GM21360 (cell line): ENCODE measurements around the gene TGM4.

ENCODE experiments used
- ATAC-seq: cut with Tn5 transposase; IDR thresholded peaks from one replicate; pipeline ENCODE4 v1.9.1; 2021; ENCODE audit warnings: mild to moderate bottlenecking, moderate library complexity; ENCODE audit not compliant: unreplicated experiment

TGM4 gene

GRCh38 chr3:44950275-44950734 lies 75.9 kb downstream of the TGM4 start:
- no peak for ATAC-seq

GRCh38 chr3:44952689-44953088 lies 78.3 kb downstream of the TGM4 start:
- ATAC-seq: no peak

DNA sequence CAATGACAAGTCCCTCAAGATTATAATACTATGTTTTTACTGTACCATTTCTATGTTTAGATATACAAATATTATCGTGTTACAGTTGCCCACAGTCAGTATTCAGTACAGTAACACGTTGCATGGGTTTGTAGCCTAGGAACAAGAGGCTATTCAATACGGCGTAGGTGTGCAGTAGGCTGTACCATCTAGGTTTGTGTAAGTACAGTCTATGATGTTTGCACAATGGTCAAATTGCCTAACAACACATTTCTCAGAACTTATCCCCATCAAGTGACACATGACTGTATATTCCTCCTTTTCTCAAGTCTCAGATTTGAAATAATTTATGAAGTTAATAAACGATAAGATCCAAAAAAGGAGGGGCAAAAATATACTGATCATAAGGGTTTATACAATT lies 79.9 kb downstream of the TGM4 start:
- no peak for ATAC-seq

DNA sequence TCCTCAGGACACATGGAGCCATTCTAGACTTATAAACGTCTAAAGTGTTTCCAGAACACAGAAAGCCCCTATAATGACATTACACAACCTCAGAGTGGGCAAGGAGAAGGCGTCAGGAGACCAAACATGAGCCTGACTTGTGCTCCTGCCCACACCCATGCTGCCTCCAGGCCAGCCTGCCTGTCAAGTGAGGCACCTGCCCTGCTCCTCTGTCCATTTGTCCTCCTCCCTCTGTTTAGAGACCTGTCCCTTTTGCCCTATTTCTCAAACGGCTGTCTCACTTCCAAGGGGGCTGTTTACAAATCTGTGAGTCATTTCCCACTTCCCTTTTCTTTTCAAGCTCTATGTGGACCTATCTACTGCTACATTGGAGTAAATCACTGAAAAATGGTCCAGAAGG lies 80.6 kb downstream of the TGM4 start:
- no peak for ATAC-seq

GRCh38 chr3:44955917-44956316 lies 81.5 kb downstream of the TGM4 start:
- ATAC-seq: no peak

DNA sequence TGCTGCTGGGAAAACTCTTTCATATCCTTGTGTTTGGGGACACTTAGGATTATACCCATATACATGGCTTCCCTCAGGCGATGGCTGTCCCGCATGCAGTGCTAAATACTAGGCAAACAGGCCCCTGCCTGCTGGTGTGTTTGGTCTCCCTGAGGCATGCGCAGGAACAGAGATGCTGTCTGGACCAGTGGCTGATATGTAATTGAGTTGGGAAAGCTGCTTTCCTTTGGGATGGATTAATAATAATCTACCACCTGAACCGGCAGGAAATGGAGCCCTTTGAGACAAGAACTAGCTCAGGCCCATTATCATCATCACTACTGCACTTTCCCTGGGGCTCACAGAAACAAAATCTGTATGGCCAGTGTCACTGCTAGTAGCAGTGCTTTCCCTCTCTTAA lies 83.6 kb downstream of the TGM4 start:
- no peak for ATAC-seq

- no peak for ATAC-seq
Observed at GRCh38 chr3:44958386-44958785, 84.0 kb downstream of the TGM4 start.

GRCh38 chr3:44960387-44961026 lies 86.1 kb downstream of the TGM4 start:
- ATAC-seq: no peak

- ATAC-seq: no peak
Observed at GRCh38 chr3:44961888-44962287, 87.5 kb downstream of the TGM4 start.

- ATAC-seq: no peak
Observed at GRCh38 chr3:44962621-44963393, 88.4 kb downstream of the TGM4 start.

DNA sequence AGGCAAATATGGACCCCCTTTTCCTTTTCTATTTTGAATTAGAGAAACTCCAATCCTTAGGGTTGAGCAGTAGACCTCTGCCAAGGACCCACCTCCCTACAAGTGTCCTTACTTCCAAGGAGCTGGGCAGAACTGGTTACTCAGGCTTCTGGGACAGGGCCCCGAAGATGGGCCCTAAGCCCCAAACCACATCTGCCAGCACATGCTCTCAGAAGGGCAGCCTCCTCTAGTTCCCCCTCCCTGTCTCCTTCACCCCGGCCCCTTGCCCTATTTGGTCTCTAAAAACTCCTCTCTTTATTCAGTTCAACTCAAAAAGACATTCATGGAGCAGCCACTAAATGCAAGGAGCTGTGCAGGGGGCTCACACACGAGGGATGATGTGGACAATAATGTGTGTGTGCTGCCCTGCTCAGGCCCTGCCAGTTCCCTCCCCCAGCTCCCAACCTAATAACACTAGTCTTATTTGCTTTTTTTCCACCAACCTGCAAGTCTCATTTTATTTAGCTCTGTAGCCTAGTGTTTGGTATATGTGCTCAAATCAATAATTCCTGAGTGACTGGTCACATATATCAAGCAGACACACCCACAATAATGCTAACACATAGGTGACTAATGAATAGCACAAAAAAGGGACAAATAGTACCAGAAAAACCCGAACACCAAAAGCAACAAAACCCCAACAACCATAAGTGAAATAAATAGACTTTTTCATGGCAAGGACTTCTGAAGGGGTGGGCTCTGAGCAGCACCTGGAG lies 89.3 kb downstream of the TGM4 start:
- ATAC-seq: no peak
